ENCODE results near the gene INPP4B.
"Not testable (repeated sequence)": the region's sequence is repeated elsewhere in the genome, so short reads cannot be mapped to it uniquely, and the experiment has no call there.

Gene INPP4B

DNA sequence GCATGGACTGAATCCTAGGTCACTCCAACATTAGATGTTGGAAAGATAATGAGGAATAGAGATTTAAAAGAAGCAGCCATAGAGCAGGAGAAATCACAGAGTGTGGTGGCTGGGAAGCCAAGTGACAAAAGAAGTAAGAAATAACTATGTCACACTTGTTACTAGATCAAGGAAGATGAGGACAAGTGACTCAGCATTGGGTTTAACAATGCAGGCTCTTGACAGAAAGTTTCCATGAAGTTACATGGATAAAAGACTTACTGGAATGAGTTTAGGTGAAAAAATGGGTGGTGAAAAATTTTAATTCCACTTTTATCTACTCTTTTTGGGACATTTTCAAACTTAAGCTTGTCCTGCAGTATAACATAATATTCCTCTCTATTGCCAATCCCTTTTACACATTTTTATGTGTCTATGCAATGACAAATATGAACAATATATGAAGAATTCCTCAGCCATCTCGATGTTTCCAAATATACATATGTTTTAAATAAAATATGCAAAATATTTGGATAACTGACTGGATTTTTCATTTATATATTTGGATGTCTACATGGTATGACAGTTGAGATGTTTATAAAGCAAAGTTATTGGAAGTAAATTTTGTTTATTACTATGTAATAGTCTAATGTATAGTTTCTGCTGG is 747.1 kb downstream of the INPP4B start:
- DNase-seq, result no peak

GRCh38 chr4:142098380-142098779 is 747.7 kb downstream of the INPP4B start:
- no peak for DNase-seq

DNA sequence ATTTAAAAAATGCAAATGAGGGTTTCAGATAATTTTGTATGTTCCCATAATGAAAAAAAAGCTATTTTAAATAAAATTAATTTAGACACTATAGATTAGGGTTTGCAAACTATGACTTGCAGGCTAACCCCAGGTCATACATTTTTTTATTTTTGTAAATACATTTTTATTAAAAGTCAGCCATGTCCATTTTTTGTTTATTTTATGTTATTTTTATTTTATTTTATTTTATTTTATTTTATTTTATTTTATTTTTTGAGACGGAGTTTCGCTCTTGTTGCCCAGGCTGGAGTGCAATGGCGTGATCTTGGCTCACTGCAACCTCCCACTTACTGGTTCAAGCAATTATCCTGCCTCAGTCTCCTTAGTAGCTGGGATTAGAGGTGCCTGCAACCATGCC is 749.1 kb downstream of the INPP4B start:
- DNase-seq, result no peak

- peak; percentile 68 for DNase-seq
Measured at GRCh38 chr4:142095886-142096605, 750.1 kb downstream of the INPP4B start.

- no peak for DNase-seq
Measured at GRCh38 chr4:142092941-142093340, 753.2 kb downstream of the INPP4B start.

DNA sequence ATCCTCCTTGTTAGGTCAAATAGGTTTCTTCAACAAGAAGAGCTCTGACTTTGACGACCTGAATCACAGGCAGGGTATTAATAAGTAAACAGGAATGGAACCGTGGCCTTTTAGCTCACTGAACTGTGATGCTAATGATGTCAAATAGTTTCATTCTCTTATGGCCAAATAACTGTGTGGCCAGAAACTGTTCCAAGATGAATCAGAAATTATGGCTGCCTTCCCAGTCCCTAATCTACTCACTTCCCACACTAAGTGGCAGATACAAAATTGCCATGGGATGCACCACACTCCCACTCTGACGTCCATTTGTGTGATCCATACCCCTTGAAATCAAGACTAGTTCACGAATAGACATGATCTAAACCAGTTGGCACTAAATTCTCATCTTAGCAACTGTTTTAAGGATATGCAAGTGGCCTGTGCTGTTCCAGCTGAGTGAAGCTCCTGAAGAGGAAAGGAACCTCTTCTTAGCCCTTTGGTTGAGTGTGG is 754.4 kb downstream of the INPP4B start:
- no peak for DNase-seq

DNA sequence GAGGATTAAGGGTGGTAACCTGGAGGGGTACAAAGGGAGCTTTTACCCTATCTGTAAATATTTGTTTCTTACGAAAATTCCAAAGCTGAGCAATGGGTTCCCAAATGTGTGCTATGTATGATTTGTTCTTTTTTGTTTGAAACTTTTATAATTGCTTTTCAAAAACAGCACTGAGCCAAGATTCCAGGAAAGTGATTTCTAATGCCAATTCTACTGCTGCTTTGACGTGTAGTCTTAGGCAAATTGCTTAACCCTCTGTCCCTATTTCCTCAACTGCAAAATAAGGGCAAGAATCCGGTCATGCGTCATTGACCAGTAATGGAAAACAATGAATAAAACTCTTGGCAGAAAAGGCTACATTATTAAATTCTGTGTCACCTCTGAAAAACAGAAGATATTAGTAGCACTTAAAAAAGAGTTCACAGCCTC is 755.0 kb downstream of the INPP4B start:
- no peak for DNase-seq

DNA sequence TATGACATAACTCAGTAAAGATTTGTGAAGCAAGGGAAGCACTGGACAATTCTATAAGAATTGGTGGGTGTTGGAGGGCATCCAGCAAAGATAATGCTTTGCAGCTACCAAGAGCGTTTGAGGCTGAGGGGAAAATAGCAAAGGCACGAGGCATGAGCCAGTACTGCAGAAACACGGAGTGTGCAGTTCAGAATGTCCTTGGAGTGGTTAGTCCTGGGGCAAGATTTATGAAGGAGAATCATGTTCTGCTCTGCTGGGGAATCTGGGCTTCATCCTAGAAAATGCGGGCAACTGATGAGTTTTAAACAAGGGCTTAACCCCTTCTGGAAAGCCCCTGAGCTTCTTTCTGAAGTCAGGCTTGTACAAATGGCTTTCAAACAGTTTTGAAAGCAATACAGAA is 757.2 kb downstream of the INPP4B start:
- DNase-seq, result no peak

DNA sequence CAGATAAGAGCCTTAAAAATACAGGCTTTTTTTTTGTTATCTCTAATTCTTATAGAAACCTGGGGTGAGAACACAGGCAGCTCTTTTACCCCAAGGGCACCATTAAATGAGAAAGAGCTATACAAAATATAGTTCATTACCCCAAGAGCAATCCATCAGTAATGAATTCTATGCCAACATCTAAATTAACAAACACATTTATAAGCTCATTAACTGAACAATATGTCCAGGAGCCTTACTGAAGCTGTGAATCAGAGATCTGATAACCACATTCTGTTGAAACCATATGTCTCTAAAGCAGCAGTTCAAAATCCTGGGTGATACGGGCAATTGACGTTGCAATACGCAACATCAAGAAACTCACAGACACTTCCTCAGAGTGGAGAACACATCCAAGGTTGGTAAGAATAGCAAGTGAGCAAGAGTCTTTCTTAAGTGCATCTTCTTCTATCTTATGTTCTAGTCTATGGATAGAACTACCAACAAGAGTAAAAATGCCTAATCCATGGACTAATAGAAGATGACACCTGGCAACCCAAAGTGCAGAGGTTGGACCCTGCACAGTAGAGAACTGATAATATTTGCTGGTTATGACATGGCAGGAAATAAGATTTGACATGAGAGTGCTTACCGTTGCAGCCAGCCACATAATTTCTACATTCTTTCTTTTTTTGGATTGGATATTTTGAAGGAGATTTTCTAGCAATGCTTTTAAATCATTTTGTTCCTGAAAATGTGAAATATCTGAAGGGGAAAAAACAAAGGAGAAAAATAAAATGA is 760.4 kb downstream of the INPP4B start:
- DNase-seq, result no peak

GRCh38 chr4:142083264-142083663 is 762.8 kb downstream of the INPP4B start:
- no peak for DNase-seq

GRCh38 chr4:142081025-142081424 is 765.1 kb downstream of the INPP4B start:
- no peak for DNase-seq

DNA sequence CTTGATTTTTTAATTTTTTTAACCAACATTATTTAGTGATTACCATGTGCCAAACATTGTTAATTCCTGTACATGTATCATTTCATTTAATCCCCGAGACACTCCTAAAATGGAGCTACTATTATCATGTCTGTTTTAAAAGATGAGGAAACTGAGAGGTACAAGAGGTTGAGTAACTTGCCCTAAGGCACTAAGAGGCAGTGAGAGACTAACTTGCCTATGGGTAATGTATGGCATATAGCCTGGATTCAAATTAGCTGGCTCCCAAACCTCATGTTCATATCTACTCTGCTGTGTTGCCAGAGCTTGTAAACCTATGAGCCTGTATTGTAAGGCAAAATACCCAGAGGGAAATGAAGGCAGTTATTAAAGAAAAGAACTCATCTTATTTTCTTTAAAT is 766.1 kb downstream of the INPP4B start:
- DNase-seq, result no peak

DNA sequence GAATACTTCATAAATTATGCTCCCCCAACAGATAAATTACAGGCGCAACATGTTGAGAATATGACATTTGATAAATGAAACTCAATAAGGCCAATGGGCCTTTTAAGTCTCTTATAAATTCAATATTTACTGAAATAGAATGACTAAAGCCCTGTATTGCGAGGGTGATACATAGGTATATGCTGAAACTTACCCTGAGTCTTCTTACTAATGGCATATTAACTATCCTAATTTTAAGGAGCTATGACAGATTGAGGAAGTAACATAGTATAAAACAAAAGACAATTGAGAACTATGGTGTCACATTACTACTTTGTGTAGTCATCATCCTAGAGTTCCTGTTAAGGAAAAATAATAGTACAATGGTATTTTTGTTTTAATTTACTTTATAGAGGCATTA is 769.1 kb downstream of the INPP4B start:
- DNase-seq, result no peak

DNA sequence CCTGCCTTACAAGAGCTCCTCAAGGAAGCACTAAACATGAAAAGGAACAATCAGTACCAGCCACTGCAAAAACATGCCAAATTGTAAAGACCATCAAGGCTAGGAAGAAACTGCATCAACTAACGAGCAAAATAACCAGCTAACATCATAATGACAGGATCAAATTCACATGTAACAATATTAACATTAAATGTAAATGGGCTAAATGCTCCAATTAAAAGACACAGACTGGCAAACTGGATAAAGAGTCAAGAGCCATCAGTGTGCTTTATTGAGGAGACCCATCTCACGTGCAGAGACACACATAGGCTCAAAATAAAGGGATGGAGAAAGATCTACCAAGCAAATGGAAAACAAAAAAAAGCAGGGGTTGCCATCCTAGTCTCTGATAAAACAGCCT is 777.8 kb downstream of the INPP4B start:
- DNase-seq, result not testable (repeated sequence)

DNA sequence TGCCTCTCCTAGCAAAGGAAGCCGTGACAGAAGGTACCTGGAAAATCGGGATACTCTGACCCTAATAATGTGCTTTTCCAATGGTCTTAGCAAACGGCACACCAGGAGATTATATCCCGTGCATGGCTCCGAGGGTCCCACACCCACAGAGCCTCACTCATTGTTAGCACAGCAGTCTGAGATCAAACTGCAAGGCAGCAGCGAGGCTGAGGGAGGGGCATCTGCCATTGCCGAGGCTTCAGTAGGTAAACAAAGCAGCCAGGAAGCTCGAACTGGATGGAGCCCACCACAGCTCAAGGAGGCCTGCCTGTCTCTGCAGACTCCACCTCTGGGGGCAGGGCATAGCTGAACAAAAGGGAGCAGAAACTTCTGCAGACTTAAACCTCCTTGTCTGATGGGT is 779.5 kb downstream of the INPP4B start:
- not testable (repeated sequence) for DNase-seq

DNA sequence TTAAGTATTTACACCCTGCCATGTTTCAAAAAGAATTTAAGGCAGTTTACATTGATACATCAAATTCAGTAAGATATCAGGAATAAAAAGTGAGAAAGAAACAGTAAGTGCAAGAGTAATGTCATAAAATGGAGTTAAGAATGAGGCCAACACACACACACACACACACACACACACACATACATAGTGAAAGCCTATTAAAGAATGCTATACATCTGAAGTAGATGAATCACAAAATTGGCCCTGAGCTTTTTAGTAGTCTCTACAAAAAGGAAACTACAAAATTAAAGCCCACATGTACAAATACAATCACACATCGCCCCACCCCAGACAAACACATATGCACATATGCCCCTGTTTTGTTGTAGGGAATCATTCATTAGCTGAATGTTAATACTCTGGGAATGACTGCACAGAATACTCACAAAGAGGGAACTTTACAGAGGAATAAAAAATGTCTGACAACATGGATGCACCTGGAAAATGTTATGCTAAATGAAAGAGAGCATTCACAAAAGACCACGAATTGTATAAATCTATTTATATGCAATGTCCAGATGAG is 780.9 kb downstream of the INPP4B start:
- DNase-seq, result no peak

DNA sequence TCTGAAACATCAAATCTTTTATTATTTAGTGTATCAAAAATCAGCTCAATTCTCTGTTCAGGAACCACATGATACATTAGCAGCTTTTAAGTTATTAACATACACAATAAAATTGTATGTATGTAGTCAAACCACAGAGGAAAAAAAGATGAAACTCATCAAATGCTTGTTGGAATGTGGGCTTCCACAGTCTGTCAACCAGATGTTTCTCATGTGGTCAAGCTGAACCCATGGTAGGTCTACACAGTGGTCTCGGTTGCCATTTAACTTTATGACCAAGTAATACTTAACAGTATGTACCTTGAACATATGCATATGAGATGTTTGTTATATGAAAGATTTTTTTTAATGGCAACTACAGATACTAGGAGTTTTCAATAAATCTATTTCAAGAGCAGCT is 781.9 kb downstream of the INPP4B start:
- no peak for DNase-seq

DNA sequence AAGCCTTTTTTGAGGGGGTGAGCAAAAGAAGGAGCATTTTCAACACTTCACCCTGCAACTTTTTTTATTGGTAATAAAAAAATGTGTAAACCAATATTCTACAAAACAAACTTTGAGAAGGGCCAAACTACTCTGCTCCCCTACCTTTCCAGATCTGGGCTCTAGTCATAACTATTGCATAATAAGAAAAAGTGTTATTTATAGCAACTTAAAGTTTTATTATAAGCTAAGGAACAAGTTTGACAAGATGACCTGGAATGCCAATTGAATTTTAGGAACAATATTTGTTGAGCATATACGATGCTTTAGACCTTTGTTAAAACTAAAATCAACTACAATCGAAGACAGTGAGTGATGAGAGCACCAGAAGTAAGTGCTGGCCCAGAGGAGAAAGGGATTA is 800.1 kb downstream of the INPP4B start:
- no peak for DNase-seq

- DNase-seq, result no peak
Measured at GRCh38 chr4:142044271-142044670, 801.8 kb downstream of the INPP4B start.

DNA sequence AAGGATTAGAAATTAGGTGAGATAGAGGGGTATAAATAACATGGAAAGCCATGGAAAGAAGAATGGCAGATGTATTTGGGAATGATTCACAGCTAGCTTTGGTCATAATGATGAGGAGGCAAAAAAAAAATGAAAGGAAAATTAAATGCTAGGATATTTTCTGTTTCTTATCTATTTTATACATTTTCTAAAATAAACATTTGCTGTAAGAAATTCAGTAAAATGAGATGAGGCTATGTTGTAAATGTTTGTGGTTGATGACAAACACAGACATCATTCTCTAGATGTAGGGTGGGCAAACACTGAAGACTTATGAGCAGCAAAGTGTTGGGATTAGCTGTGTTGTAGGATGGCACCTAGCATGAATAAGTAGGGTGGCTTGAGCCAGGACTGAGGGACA is 802.6 kb downstream of the INPP4B start:
- DNase-seq, result no peak

DNA sequence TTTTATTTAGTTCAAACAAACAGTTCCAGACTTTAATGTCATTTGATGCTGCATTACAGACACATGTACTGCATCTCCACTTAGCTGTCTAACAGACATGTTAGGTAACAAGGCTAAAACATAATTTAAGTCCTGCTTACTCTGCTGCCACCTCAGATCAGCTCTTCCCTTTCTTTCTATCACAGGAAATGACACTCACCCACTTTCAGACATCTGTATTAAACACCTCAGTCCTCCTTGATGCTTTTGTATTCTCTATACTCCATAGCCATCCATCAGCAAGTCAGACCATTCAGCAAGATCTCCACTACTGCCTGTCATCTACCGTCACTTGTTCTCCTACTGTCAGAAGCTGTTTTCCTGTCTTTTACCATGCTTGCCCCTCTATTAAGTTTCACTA is 804.3 kb downstream of the INPP4B start:
- DNase-seq, result no peak

- no peak for DNase-seq
Measured at GRCh38 chr4:142040043-142040442, 806.1 kb downstream of the INPP4B start.

DNA sequence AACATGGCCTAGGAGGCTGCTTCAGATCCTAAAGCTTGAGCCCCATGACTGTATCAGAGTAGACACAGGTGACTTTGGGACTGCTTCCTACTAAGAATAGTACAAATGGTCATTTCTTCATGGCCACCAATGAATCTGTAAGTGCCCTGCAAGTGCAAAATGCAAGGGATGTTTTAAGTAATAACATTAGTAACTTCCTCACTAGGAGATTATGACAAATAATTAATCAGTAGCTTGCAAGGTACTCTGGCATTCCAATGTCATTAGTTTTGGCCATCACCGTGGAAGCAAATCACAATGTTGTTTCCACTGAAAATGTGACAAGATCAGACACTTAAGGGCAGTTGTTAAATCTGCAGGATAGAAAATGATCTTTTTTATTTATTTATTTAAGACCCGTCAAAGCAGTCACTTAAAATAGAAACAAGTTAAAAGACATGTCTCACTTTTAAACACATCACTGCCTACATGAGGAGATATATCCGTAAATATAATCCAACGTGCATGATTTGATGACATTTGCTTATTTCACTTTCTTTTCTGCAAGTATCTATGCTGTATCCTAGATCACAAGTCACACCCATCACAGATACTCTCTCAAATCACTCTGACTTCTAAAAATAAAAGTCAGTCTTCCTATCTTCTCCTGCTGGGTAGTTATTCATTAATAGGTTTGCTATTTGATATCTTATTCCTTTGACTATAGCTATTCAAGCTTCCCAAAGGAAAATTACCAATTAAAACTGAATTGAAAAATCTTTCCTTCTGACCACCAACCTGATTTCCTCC is 809.1 kb downstream of the INPP4B start:
- DNase-seq, result no peak

Measured in NCI-H2029 (cell line).